HG02763 (cell line): Measurements from ENCODE around the gene HES5.

Experiments used
- ATAC-seq: cut with Tn5 transposase; IDR thresholded peaks from one replicate; pipeline ENCODE4 v1.9.1; 2021; ENCODE audit warnings: mild to moderate bottlenecking, moderate library complexity; ENCODE audit not compliant: unreplicated experiment

The HES5 gene

DNA sequence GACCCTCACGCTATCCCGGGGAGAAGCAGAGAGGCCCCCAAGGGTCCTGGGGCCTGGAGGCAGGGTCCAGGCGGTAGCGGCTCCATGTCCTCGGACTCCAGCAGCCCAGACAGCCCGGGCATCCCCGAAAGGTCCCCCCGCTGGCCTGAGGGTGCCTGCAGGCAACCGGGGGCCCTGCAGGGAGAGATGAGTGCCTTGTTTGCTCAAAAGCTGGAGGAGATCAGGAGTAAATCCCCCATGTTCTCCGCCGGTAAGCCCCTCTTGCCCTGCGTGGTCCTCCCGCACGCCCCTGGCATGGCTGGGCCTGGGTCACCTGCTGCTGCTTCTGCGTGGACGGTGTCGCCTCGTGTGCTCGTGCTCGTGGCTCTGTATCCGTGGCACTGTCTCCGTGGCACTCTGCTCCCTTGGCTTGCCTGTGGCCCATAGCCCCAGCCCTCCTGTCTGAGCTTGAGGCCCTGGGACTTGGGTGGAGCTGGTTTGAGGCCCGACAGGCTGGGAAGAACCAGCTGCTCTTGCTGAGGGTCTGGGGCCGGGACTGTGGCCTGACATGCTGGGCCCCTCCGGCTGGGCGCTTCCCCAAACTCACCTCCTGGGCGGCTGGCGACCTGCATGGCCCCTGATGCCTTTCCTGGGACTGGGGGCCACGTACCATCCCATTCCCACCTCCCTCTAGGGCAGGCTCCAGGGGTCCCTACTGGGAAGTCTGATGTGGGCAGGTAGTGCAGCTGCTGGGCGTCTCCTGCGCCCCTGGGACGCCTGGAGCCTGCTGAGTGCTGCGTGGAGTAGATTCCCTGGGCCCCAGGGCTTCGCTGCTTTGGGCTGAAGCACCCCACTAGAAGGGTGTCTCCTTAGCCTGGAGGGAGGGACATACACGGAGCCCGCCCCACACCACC, 27.2 kb downstream of the HES5 start:
- no peak for ATAC-seq

DNA sequence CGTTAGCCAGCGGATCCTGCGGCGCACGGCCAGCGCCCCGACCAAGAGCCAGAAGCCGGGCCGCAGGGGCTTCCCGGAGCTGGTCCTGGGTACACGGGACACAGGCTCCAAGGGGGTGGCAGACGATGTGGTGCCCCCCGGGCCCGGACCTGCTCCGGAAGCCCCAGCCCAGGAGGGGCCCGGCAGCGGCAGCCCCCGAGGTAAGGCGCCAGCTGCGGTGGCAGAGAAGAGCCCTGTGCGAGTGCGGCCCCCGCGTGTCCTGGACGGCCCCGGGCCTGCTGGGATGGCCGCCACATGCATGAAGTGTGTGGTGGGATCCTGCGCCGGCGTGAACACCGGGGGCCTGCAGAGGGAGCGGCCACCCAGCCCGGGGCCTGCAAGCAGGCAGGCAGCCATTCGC, 27.9 kb downstream of the HES5 start:
- no peak for ATAC-seq

DNA sequence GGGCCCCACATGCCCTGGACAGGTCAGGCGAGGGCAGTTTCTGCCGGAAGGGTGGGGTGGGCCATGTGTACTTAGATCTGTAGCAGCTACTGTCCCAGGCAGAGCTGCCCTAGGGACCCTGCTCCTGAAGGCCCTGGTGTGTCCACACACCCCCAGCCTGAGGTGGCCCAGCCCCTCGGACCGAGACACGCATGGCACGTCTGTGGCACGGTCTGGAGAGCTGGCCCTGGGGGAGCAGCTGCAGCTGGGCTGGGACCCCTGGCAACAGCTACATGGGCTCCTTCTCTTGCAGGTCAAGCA, 28.3 kb downstream of the HES5 start:
- ATAC-seq: no peak

DNA sequence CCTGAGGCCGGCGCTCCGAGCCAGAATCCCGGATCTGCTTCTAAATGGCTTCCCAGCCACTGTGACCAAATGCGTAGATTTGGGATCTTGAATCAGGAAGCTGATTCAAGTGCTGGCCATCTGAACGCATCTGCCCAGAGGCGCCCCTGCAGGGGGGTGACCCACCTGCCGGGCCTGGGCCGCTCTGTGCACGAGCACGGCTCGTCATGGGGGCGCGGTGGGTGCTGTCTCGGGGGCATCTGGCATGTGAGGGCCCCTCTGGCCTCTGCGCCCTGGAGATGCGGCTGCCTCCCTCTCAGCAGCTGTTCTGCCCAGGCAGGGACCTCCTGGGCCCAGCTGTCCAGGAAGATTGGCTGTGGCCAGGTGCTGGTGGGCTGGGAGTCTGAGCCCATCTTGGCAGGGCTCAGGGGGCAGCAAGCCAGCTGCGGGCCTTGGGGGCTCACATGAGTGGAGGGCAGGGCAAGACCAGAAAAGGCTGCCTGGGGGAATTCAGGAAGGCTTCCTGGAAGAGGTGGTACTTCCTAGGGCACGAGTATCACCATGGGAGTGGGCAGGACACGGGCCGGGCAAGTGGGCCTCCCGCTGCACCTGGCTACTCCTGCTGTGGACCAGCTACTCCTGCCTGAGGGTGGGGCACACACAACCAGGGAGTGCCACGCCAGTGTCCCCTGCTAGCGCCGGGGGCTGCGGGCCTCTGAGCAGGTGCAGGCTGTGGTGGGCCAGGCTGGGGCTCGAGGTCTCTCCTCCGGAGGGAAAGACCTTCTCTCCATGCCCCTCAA, 28.8 kb downstream of the HES5 start:
- no peak for ATAC-seq

DNA sequence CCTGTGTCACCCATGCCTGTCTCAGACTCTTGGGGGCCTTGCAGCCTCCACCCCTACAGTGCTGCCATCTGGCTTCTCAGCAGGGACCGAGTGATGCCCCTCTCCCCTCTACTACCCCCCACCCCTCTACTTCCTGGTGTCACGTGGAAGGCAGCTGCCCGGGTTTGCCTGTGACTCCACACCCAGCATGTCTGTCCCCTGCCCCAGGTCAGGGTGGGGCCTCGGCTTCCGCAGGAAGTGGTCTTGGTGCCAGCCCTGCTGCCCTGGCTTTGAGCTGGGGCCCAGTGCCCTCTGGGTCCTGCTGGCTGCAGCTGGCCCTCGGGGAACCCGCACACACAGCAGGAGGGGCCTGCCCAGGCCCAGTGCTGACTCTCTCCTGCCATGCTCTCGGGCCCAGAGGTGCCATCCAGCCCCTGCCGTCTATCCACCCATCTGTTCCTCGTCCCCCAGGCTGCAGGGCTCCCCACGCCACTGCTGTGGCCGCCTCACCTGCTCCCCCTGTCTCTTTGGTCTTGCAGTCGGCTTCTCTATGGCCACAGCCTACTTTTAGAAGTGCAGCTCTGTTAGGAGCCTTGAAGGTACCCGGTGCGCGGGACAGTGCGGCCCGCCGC, 30.0 kb downstream of the HES5 start:
- ATAC-seq: no peak

DNA sequence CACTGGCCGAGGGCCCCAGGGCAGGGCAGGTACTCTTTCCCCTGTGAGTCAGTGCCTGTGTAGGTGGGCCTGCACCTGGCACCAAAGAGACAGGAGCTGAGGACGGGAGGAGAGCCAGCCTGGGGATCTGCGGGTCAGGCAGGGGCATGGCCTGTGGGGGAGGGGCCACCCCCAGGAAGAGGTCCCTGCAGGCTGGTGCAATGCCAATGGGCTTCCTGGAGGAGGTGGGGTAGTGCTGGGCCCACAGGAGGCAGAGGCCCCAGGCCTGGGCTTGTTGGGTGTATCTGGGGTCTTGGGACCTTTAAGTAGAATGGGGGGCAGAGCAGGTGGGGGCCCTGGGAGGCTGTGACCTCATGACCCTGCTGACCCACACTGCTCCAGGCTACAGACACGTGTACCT, 30.8 kb downstream of the HES5 start:
- no peak for ATAC-seq

DNA sequence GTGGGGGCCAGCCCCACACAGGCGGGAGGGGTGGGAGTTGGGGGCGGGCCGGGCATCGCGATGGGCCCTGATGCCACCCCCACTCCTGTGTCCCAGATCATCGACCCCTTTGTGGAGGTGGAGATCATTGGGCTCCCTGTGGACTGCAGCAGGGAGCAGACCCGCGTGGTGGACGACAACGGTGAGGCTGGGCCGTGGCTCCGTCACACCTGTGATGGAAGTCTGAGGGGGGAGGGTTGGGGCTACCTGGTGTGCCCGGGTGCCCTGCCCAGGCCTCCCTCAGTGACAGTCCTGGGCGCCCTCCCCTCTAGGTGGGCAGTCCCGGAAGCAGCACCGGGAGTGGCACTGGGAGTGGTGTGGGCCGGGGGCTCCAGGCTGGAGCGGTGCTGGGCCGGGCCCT, 31.4 kb downstream of the HES5 start:
- ATAC-seq: no peak

DNA sequence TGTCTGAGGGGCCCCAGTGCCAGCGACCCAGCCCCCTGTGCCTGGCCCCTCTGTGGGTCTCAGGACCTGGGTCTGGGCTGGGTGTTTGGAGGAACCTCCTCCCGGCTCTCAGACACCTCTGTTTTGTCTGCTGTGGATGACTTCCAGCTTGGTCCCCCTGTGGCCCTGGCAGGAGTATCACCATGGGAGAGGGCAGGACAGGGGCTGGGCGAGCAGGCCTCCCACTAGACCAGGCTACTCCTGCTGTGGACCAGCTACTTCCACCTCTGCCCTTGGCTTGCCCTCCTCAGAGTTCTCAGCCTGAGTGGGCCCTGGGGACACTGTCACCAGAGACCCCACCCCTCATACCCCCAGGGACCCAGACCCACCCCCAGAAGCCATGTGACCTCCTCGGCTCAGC, 32.2 kb downstream of the HES5 start:
- no peak for ATAC-seq

DNA sequence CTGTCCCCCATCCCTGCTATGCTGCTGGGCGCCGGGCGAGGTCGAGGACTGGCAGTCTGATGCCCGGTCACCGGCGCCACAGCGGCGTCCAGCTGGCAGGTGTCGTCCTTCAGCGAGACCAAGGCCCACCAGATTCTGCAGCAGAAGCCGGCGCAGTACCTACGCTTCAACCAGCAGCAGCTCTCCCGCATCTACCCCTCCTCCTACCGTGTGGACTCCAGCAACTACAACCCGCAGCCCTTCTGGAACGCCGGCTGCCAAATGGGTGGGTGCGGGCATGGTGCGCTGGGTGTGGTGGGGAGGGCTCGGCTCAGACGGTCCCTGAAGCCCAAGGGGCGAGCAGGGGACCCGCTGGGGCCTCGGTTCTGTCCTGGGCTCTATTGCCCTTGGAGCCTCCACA, 33.3 kb downstream of the HES5 start:
- ATAC-seq: no peak

DNA sequence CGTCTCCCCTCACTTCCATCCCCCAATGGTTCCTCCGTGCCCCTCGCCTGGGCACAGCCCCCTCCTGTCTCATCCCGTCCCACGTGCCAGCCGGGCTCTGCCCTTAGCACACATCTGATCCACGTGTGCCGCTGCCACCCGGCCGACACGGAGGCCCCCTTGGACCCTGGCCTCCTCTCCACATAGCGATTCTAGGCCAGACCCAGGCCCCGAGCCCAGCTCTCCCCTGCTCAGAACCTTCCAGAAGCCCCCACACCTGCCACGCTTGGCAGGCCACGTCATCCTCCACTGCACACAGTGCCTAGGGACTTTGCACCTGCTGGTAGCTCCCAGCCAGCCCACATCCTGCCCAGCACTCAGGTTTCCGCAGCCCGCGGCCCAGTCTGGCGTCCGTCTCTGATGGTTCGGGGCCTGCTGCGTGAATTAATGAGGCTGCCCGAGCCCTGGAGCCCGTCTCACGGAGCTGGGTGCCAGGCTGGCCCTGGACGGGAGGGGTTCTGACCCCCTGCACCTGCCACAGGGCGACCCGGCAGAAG, 33.9 kb downstream of the HES5 start:
- no peak for ATAC-seq

DNA sequence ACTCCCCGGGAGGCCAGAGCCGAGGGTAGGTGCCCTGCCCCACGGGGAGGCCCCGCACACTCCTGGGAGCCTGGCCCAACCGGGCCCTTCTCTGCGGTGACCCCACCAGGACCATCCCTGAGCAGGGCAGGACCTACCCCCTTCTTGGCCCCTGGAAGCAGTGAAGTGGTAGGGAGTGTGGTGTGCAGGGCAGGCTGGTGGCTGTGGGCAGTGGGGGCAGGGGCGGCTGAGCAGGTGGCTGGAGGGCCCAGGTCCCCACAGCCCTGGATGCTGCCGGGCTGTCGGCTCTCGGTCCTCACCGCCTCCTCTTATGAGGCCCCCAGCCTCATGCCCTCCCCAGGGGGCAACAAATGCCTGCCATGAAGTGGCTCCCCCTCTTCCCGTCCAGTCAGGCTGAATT, 34.5 kb downstream of the HES5 start:
- ATAC-seq: no peak

DNA sequence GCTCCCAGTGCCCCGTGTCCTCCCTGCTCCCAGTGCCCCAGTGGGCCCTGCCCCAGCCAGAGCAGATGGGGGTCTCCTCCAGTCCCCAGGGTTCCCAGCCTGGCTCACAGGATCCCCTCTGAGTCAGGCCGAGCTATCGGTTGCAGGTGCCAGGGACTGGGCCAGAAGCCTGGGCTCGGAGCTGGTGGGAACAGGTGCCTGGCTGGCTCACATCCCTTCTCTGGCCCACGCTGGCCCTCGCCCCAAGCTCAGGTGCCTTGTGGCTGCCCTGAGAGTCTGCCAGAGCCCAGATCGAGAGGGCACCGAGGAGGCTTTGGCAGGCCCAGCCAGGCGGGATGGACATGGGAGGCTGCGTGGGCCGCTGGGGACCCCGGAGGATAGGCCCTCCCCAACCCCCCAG, 35.0 kb downstream of the HES5 start:
- ATAC-seq: no peak

DNA sequence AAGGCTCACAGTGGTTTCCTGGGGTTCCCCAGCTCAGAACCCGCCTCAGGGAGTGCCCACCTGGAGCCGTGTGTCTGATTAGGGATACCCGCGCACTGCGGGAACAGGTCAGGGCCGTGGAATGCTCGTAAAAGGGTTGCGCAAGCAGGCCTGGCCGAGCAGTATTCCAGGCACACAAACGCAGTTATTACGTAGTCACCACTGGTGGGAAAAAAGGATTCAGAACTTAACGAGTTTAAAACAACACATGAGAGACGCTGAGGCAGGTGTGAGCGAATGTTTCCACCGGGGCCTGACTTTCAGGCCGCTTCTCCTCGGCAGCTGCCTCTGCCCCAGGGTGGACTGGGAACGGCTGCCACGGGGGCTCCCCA, 35.8 kb downstream of the HES5 start:
- ATAC-seq: no peak

DNA sequence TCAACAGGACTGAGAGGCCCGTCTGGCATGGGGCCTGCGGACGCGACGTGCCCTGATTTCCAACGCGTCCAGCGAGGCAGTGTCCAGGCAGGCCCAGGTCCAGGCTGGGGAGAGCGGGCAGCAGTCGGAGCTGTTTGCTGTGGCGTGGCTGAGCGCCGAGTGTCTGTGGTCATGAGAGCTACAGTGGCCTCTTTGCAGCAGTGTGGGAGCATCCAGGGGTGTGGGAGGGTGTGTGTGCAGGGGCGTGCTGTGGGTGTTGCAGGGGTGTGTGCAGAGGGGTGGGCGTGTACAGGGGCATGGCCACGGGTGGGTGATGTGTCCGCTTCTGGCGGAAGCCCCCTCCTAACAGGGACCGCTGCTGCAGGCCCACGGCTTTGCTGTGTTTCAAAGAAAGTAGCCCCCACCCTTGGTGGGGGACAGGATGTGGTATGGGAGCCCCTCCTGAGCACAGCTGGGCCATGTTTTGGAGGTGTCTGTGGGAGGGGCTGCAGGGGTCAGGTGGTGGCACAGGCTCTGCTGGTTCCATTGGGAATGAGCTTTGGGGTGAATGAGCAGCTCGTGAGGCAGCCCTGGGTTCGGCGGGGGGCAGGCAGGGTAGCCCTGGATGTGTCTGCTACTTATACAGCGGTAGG, 36.3 kb downstream of the HES5 start:
- ATAC-seq: no peak

DNA sequence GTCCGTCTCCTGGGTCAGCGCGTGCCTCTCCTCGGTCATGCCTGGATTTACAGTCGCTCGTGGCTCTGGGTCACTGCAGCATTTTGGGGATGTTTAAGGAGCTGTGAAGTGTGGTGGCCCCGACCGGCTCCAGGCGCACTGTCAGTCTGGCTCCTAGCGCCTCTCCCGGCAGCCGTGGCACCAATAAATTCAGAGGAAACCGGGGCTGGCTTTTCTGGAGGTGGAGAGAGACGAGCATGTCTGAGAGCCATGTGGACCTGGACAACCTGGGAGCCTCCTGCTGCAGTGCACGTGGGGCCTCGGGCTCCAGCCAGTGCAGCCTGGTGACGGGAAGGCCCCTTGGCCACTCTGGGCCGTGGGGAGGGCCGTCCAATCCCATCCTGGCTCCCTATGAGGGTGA, 36.8 kb downstream of the HES5 start:
- ATAC-seq: no peak

DNA sequence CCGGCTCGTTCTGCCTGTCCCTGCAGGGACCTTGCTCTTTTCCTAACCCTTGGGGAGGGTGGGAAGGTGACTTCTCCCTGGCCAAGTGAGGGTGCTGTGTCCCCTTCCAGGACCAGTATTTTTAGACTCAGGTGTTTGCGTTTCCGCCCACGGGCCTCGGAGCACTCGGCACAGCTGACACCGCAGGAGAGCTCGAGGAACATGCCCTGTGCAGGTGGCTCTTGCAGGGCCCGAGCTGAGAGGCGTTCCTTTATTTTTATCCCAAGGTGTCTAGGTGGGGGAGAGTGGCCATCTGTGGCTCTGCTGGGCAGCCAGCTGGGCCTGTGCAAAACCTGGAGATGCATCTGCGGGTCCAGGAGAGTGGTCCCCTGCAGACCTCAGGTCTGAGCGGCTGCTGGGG, 38.0 kb downstream of the HES5 start:
- no peak for ATAC-seq

DNA sequence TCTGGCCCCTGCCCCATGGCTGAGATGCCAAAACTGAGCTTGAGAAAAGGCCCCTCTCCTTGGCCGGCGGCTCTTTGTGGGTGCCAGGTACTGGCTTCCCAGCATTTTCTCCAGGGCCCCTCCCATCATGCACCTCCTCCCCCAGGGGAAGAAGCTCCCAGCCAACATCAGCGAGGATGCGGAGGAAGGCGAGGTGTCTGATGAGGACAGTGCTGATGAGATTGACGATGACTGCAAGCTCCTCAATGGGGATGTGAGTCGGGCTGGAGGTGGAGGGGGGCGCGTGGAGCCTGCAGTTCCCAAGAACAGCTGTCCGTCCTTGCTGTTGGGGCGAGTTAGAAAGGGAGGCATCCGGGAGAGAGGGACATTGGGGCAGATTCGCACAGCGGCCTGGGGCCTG, 40.4 kb downstream of the HES5 start:
- ATAC-seq: no peak

DNA sequence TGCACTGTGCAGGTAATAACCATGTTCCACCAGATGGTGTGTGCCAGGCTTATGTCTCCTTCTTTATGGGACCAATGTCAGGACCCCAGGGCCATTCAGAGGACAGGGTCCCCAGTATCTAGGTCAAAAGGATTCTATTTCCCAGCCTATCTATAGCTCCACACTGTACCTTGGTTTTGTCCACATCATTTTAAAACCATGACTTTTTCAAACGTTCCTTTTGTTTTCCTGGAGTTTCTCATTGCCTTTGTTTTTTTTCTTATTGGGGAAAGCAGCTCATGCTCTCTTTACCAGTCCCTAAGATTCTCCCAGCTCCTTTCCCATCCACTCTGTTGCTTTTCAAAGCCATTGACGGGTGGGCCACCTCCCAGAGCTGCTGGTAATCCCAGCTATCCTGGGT, 41.4 kb downstream of the HES5 start:
- ATAC-seq: no peak

DNA sequence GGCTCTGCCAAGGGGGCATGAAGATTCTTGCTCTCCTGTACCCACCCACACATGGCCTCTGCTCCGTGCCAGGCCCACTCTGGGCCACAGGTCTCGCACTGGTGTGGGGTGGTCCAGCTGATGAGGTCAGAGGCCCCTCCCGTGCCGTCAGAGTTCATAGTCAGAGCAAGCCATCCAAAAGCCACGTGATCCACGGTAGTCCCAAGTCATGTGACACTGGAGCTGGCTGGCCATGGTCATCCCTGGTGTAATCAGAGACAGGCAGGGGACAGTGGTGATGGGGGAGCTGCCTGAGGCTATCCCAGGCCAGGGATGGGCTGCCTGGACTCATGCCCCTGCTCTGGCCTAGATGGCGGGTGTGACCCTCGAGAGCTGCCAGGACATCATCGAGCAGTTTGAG, 43.5 kb downstream of the HES5 start:
- ATAC-seq: no peak

DNA sequence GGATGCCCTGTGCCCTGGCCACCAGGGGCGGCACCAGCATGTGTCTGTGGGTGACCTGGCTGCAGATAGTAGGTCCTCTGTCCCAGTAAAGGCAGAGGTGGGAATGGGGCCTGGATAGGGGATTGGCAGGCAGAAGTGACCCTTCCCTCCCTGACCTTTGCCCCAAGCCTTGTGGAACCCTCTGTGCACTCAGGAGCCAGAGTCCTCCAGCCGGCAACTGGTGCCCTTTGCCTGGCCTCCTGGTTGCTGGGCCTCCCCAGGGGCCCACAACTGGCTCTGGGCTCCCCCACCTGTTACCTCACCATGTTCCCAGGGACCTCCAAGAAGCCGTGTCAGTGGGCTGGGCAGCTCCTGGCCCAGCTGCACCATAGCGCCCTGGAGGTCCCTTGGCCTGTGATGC, 44.0 kb downstream of the HES5 start:
- ATAC-seq: no peak

DNA sequence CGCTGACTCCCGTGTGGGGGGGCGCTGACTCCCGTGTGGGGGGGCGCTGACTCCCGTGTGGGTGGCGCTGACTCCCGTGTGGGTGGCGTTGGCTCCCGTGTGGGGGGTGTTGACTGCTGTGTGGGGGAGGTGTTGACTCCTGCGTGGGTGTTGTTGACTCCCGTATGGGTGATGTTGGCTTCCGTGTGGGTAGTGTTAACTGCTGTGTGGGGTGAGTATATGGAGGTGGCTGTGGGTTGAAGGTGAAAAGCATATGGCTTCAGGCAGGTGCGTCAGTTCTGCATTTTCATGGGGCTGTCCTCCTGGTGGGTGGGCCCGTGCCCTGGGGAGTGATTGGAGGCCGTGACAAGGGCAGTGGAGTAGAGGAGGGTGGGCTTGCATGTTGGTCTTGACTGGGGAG, 46.1 kb downstream of the HES5 start:
- no peak for ATAC-seq
